Activated naive CD8-positive, alpha-beta T cell treated with anti-CD3 and anti-CD28 coated beads, Interleukin-2, amount 50 U/mL, for 16 hours (primary cell): ENCODE results near the gene MT1A.
"Not testable (repeated sequence)": the region's sequence is repeated elsewhere in the genome, so short reads cannot be mapped to it uniquely, and the experiment has no call there.

Experiments
- DNase-seq: peaks from one replicate; pipeline ENCODE4 v3.0.0-alpha.2; 2020; ENCODE audit warnings: low read depth, low spot score

The MT1A gene

GRCh38 chr16:56657555-56658326 lies 19.3 kb downstream of the MT1A start, which contains the start of gene MT1F:
Gene MT1F, plus strand, starts transcription at chr16:56657959. Its CDS starts 100 bp downstream, at chr16:56658059.
- DNase-seq: peak; percentile 33

- no peak for DNase-seq
Observed at GRCh38 chr16:56658327-56658875, 19.9 kb downstream of the MT1A start.

GRCh38 chr16:56662357-56663354 lies 24.2 kb downstream of the MT1A start:
- DNase-seq: no peak

GRCh38 chr16:56664506-56664905 lies 26.0 kb downstream of the MT1A start:
- DNase-seq: no peak

GRCh38 chr16:56665286-56666261 lies 27.1 kb downstream of the MT1A start:
- not testable (repeated sequence) for DNase-seq

- no peak for DNase-seq
Observed at GRCh38 chr16:56667581-56668571, 29.4 kb downstream of the MT1A start, which contains the start of gene MT1G. Gene MT1G, minus strand, starts transcription at chr16:56668065. Its CDS starts 72 bp downstream, at chr16:56667993.

- no peak for DNase-seq
Observed at GRCh38 chr16:56669005-56669839, 30.8 kb downstream of the MT1A start, which contains the start of gene MT1H. Gene MT1H, plus strand, starts transcription at chr16:56669814. Its CDS starts 71 bp downstream, at chr16:56669885.

- no peak for DNase-seq
Observed at GRCh38 chr16:56669840-56670619, 31.6 kb downstream of the MT1A start.

- no peak for DNase-seq
Observed at GRCh38 chr16:56670620-56670934, 32.1 kb downstream of the MT1A start.

GRCh38 chr16:56671691-56672090 lies 33.2 kb downstream of the MT1A start:
- not testable (repeated sequence) for DNase-seq

- not testable (repeated sequence) for DNase-seq
Observed at GRCh38 chr16:56672171-56672570, 33.7 kb downstream of the MT1A start.

- no peak for DNase-seq
Observed at GRCh38 chr16:56672761-56673536, 34.5 kb downstream of the MT1A start.

GRCh38 chr16:56673921-56674320 lies 35.5 kb downstream of the MT1A start:
- DNase-seq: no peak

- DNase-seq: not testable (repeated sequence)
Observed at GRCh38 chr16:56674570-56674969, 36.1 kb downstream of the MT1A start.

GRCh38 chr16:56675685-56676210 lies 37.3 kb downstream of the MT1A start:
- no peak for DNase-seq

GRCh38 chr16:56677474-56677873 lies 39.0 kb downstream of the MT1A start:
- DNase-seq: no peak
